ENCODE measurements around the gene DNER.

- TF ChIP-seq POLR2A (IDR thresholded peaks at IDR 0.05) (no peak), EP300 (IDR thresholded peaks at IDR 0.05) (no peak)
- TF ChIP-seq, protein P1, sequence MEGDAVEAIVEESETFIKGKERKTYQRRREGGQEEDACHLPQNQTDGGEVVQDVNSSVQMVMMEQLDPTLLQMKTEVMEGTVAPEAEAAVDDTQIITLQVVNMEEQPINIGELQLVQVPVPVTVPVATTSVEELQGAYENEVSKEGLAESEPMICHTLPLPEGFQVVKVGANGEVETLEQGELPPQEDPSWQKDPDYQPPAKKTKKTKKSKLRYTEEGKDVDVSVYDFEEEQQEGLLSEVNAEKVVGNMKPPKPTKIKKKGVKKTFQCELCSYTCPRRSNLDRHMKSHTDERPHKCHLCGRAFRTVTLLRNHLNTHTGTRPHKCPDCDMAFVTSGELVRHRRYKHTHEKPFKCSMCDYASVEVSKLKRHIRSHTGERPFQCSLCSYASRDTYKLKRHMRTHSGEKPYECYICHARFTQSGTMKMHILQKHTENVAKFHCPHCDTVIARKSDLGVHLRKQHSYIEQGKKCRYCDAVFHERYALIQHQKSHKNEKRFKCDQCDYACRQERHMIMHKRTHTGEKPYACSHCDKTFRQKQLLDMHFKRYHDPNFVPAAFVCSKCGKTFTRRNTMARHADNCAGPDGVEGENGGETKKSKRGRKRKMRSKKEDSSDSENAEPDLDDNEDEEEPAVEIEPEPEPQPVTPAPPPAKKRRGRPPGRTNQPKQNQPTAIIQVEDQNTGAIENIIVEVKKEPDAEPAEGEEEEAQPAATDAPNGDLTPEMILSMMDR (IDR thresholded peaks at IDR 0.05): no peak
These were observed 325.6 kb downstream of the DNER start for GRCh38 chr2:229388731-229389130.
